Measurements from ENCODE around the gene PTPRN2.

DNA sequence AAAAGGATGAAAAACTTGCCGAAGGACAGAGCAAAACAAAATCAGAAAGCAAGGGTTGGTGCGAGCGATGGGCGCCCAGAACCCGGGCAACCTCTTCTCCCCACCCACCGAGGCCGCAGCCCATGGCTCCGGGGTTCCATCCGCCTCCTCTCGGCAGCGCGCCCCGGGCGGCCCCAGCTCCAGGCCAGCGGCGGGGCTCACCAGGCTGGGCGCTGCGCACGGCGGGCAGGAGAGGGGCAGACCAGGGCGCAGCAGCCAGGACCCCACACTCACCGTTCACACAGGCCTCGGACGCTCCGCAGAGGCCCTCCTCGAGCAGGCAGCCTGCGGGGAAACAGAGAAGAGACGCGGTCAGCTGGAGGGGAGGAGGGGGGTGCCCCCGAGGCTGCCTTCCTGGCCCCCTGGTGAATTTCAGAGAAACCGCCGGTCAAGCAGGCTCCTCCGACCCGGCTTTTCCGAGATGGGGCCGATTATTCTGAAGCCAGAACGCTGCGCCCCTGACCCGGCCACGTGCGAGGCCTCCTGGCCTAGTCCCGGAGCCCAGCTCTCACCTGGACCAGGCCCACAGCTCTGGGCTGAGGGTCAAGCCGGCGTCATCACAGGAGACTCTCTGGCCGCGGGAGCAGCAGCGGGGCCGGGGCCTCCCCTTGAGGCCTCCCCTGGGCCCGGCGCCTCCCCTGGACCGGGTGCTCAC, 98.0 kb downstream of the PTPRN2 start:
- TF ChIP-seq, protein P1, sequence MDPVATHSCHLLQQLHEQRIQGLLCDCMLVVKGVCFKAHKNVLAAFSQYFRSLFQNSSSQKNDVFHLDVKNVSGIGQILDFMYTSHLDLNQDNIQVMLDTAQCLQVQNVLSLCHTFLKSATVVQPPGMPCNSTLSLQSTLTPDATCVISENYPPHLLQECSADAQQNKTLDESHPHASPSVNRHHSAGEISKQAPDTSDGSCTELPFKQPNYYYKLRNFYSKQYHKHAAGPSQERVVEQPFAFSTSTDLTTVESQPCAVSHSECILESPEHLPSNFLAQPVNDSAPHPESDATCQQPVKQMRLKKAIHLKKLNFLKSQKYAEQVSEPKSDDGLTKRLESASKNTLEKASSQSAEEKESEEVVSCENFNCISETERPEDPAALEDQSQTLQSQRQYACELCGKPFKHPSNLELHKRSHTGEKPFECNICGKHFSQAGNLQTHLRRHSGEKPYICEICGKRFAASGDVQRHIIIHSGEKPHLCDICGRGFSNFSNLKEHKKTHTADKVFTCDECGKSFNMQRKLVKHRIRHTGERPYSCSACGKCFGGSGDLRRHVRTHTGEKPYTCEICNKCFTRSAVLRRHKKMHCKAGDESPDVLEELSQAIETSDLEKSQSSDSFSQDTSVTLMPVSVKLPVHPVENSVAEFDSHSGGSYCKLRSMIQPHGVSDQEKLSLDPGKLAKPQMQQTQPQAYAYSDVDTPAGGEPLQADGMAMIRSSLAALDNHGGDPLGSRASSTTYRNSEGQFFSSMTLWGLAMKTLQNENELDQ (CRISPR knock-in tag; IDR thresholded peaks at IDR 0.05; ENCODE audit: borderline replicate concordance): no peak
- TF ChIP-seq, protein P2, sequence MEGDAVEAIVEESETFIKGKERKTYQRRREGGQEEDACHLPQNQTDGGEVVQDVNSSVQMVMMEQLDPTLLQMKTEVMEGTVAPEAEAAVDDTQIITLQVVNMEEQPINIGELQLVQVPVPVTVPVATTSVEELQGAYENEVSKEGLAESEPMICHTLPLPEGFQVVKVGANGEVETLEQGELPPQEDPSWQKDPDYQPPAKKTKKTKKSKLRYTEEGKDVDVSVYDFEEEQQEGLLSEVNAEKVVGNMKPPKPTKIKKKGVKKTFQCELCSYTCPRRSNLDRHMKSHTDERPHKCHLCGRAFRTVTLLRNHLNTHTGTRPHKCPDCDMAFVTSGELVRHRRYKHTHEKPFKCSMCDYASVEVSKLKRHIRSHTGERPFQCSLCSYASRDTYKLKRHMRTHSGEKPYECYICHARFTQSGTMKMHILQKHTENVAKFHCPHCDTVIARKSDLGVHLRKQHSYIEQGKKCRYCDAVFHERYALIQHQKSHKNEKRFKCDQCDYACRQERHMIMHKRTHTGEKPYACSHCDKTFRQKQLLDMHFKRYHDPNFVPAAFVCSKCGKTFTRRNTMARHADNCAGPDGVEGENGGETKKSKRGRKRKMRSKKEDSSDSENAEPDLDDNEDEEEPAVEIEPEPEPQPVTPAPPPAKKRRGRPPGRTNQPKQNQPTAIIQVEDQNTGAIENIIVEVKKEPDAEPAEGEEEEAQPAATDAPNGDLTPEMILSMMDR (CRISPR knock-in tag; IDR thresholded peaks at IDR 0.05): no peak
- TF ChIP-seq PLSCR1 (CRISPR knock-in tag; IDR thresholded peaks at IDR 0.05; ENCODE audit: borderline replicate concordance) (no peak), POLR2A (IDR thresholded peaks at IDR 0.05; ENCODE audit: insufficient read depth in 1 of 2, low read depth in 2 of 2, low read length in 2 of 2) (no peak), ZSCAN29 (CRISPR knock-in tag; conservative IDR thresholded peaks at IDR 0.05) (no peak)
